HCT116 (cell line): ENCODE measurements around the gene ABHD18. TPM values are rescaled to one million over a fixed set of nuclear protein-coding genes. Genes with fewer than 3 reads are reported as not detected.

Experiments used
- ATAC-seq: fragments of 200-7000 bp; cut with Tn5 transposase; 2 replicates; pipeline ENCODE4 v1.9.1; 2020; ENCODE audit warnings: mild to moderate bottlenecking, moderate library complexity
- BruUV-seq: library from RNA; stranded (reverse); fragments of 400-500 nt; replicated peaks from 2 replicates; lab custom pipeline; 2021; lab: Mats Ljungman, UMichigan
- CTCF ChIA-PET: fragments of 300-600 bp; sonication (Branson Sonifier 250); formaldehyde crosslinking; loops from one replicate; lab custom pipeline; 2021; ENCODE audit warnings: antibody characterized with exemption; lab: Charles Lee
- POLR2A ChIA-PET: fragments of 300-600, 350-600 bp; sonication (Branson Sonifier 250); formaldehyde crosslinking; loops from one replicate; lab custom pipeline; 2021; ENCODE audit warnings: antibody characterized with exemption; lab: Charles Lee
- RAD21 ChIA-PET, 2 experiments: fragments of 300-600 bp; sonication (Branson Sonifier 250); formaldehyde crosslinking; loops; one replicate each; lab custom pipeline; 2023; ENCODE audit warnings: low total read pairs in 2 of 2; ENCODE audit not compliant: uncharacterized antibody in 2 of 2, unreplicated experiment in 2 of 2, low non-redundant PET in 1 of 2; lab: Charles Lee
- DNase-seq: peaks from one replicate; pipeline ENCODE4 v3.0.0-alpha.2; 2010; ENCODE audit warnings: low read depth, low spot score
- H2AFZ ChIP-seq: fragments of 200-600 bp; shearing (Covaris generic), sonication (generic); 2 replicates; pipeline ENCODE4 v1.6.1; 2017; ENCODE audit warnings: low read depth, mixed run types, mixed read lengths, antibody characterized with exemption, low read length; ENCODE audit not compliant: poor library complexity, severe bottlenecking
- H3K27ac ChIP-seq: 2 replicates; pipeline ENCODE4 v1.5.1; 2012; ENCODE audit warnings: low read depth, low read length
- H3K27me3 ChIP-seq: fragments of 200-600 bp; sonication (generic); 2 replicates; pipeline ENCODE4 v1.6.1; 2016; ENCODE audit warnings: mixed run types, low read length, mixed read lengths; ENCODE audit not compliant: insufficient read depth
- H3K36me3 ChIP-seq, 2 experiments: fragments of 200-500 bp in 1 of 2; fragments of 200-600 bp in 1 of 2; sonication (Bioruptor generic) in 1 of 2; sonication (generic) in 1 of 2; 2 replicates each; pipeline versions ENCODE4 v1.5.1 to v1.6.1; 2014 to 2016; ENCODE audit warnings: low read length in 2 of 2, inconsistent platforms in 1 of 2, mixed read lengths in 1 of 2, mixed run types in 1 of 2; ENCODE audit not compliant: insufficient read depth in 2 of 2, control insufficient read depth in 1 of 2
- H3K4me1 ChIP-seq, 2 experiments: fragments of 200-600 bp in 1 of 2; sonication (generic) in 1 of 2; 2 replicates each; pipeline versions ENCODE4 v1.5.1 to v1.6.1; 2012 to 2017; ENCODE audit warnings: low read length in 2 of 2, inconsistent platforms in 1 of 2, mild to moderate bottlenecking in 1 of 2, mixed read lengths in 1 of 2, mixed run types in 1 of 2, moderate library complexity in 1 of 2; ENCODE audit not compliant: insufficient read depth in 2 of 2, control insufficient read depth in 1 of 2
- H3K4me2 ChIP-seq: fragments of 200-600 bp; sonication (generic); 2 replicates; pipeline ENCODE4 v1.6.1; 2017; ENCODE audit warnings: mixed run types, low read length, mixed read lengths
- H3K4me3 ChIP-seq, 2 experiments: fragments of 200-600 bp in 1 of 2; sonication (generic) in 1 of 2; replicated peaks in 1 of 2; 2 replicates each; pipeline ENCODE4 v1.5.1; 2011 to 2016; ENCODE audit warnings: low read length in 2 of 2, control low read depth in 1 of 2, low read depth in 1 of 2, mild to moderate bottlenecking in 1 of 2, mixed read lengths in 1 of 2, mixed run types in 1 of 2
- H3K79me2 ChIP-seq: fragments of 200-600 bp; sonication (generic); 2 replicates; pipeline ENCODE4 v1.6.1; 2017; ENCODE audit warnings: mild to moderate bottlenecking, mixed run types, low read length, moderate library complexity, mixed read lengths; ENCODE audit not compliant: insufficient read depth
- H3K9ac ChIP-seq: fragments of 200-600 bp; sonication (generic); 2 replicates; pipeline ENCODE4 v1.6.1; 2016; ENCODE audit warnings: low read length, mixed read lengths
- H3K9me2 ChIP-seq: fragments of 200-600 bp; sonication (generic), shearing (Covaris generic); 2 replicates; pipeline ENCODE4 v1.6.1; 2017; ENCODE audit warnings: mixed run types, mild to moderate bottlenecking, moderate library complexity; ENCODE audit not compliant: insufficient read depth
- H3K9me3 ChIP-seq, 2 experiments: fragments of 200-500 bp in 1 of 2; fragments of 200-600 bp in 1 of 2; sonication (Bioruptor generic) in 1 of 2; sonication (generic) in 1 of 2; 2 replicates each; pipeline ENCODE4 v1.6.1; 2014 to 2017; ENCODE audit warnings: low read length in 2 of 2, mixed read lengths in 2 of 2, inconsistent platforms in 1 of 2, low read depth in 1 of 2, mild to moderate bottlenecking in 1 of 2, mixed run types in 1 of 2, moderate library complexity in 1 of 2; ENCODE audit not compliant: control insufficient read depth in 1 of 2, insufficient read depth in 1 of 2
- H4K20me1 ChIP-seq: fragments of 200-600 bp; sonication (generic), shearing (Covaris generic); 2 replicates; pipeline ENCODE4 v1.6.1; 2017; ENCODE audit warnings: mixed run types, mild to moderate bottlenecking, moderate library complexity; ENCODE audit not compliant: insufficient read depth
- CBX3 ChIP-seq: IDR thresholded peaks from 2 replicates; pipeline ENCODE4 v1.6.1; 2012; ENCODE audit warnings: low read depth
- CEBPB ChIP-seq: IDR thresholded peaks from 2 replicates; pipeline ENCODE4 v1.6.1; 2012; ENCODE audit warnings: low read depth
- ELF1 ChIP-seq: IDR thresholded peaks from 2 replicates; pipeline ENCODE4 v1.6.1; 2012; ENCODE audit warnings: low read depth, borderline replicate concordance
- EZH2 ChIP-seq: fragments of 200-600 bp; sonication (generic); IDR thresholded peaks from 2 replicates; pipeline ENCODE4 v1.6.1; 2017; ENCODE audit warnings: antibody characterized with exemption, mixed run types
- EZH2phosphoT487 ChIP-seq: fragments of 200-600 bp; IDR thresholded peaks from 2 replicates; pipeline ENCODE4 v1.6.1; 2018; ENCODE audit warnings: antibody characterized with exemption, borderline replicate concordance
- FOSL1 ChIP-seq: IDR thresholded peaks from 2 replicates; pipeline ENCODE4 v1.6.1; 2012; ENCODE audit warnings: low read depth
- JUND ChIP-seq: IDR thresholded peaks from 2 replicates; pipeline ENCODE4 v1.6.1; 2012
- POLR2A ChIP-seq: IDR thresholded peaks from 2 replicates; pipeline ENCODE4 v1.7.0; 2011; ENCODE audit warnings: borderline replicate concordance; ENCODE audit not compliant: insufficient read depth, insufficient read length; ENCODE audit errors: extremely low read depth
- POLR2AphosphoS5 ChIP-seq: IDR thresholded peaks from 2 replicates; pipeline ENCODE4 v1.6.1; 2011; ENCODE audit warnings: mild to moderate bottlenecking, low read depth, low read length, moderate library complexity
- SIN3A ChIP-seq: IDR thresholded peaks from 2 replicates; pipeline ENCODE4 v1.6.1; 2012; ENCODE audit warnings: low read depth
- SP1 ChIP-seq: IDR thresholded peaks from 2 replicates; pipeline ENCODE4 v1.6.1; 2012; ENCODE audit warnings: low read depth
- SRF ChIP-seq: IDR thresholded peaks from 2 replicates; pipeline ENCODE4 v1.6.1; 2012; ENCODE audit warnings: low read depth
- TCF7L2 ChIP-seq: IDR thresholded peaks from 2 replicates; pipeline ENCODE4 v1.7.0; 2011; ENCODE audit warnings: borderline replicate concordance, inconsistent platforms; ENCODE audit not compliant: insufficient read depth, insufficient read length; ENCODE audit errors: extremely low read depth
- YY1 ChIP-seq: IDR thresholded peaks from 2 replicates; pipeline ENCODE4 v1.6.1; 2011; ENCODE audit warnings: low read length, low read depth, moderate library complexity, mild to moderate bottlenecking; ENCODE audit not compliant: insufficient replicate concordance; ENCODE audit errors: extremely low read depth
- intact Hi-C: fragments of 100-400 bp; cut with micrococcal nuclease; formaldehyde crosslinking; loops from 2 replicates; pipeline ENCODE4 v1.10.0; 2022
- total RNA-seq: library from RNA; stranded (reverse); gene quantifications from one replicate; pipeline ENCODE4 v1.2.1, GENCODE V29; 2021; ENCODE audit not compliant: unreplicated experiment
- TF ChIP-seq, protein P1 (sequence below): IDR thresholded peaks from 2 replicates; pipeline ENCODE4 v1.6.1; 2011; ENCODE audit warnings: mild to moderate bottlenecking, low read length, moderate library complexity; ENCODE audit not compliant: insufficient replicate concordance; ENCODE audit errors: extremely low read depth
- TF ChIP-seq, protein P2 (sequence below): IDR thresholded peaks from 2 replicates; pipeline ENCODE4 v1.6.1; 2012

ABHD18 gene
- total RNA-seq, 1 experiment from 2014 or later = 9.7 TPM

DNA sequence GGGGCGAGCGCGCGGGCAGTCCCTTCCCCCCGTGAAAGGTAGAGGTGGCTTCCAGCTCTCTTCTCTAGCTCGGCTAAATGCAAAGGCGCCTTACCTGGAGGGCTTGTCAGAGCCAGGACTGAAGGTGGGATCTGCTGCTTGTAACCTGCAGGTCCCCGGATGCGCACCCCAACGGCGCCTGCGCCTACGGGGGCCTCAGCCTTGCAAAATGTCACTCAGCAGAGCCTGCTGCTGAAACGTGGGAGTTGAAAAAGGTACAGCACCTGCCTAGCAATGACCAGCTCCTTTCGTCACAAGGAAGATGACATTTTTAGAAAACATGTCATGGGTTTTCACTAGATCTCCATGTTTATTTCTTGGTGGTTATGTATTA is 583 bp downstream of the ABHD18 start:
- peaks cover 5 to 14% of the 10 kb centered on the region in 2 experiments; a peak in 3 of 4 replicates for H3K4me1 ChIP-seq
- H3K79me2 ChIP-seq = peaks cover 72% of the 10 kb centered on the region
- no peaks in the 10 kb centered on the region for H3K9me2 ChIP-seq
- ChIA-PET RAD21 (interaction anchor here (0.6 to 1.6 kb wide), 4 partner anchors 9 to 95 kb away, joined by 3 to 4 read pairs (median 3); partner anchors contain the start of genes LARP1B (in 2 of the 2) and PLK4 (in 1 of the 2)), POLR2A (interaction anchor here (0.8 to 1.7 kb wide), 6 partner anchors 8 to 184 kb away, joined by 3 to 6 read pairs (median 4); partner anchors contain the start of genes HSPA4L, LARP1B and PLK4), CTCF (interaction anchor here (0.8 to 1.5 kb wide), 3 partner anchors 86 to 103 kb away, joined by 3 to 5 read pairs (median 3); no protein-coding TSS in a partner anchor)
- no TSS peak for BruUV-seq
- peak overlapping the region; percentile 87 for H3K27ac ChIP-seq
- no peak for TF ChIP-seq CBX3
- no peak for TF ChIP-seq SIN3A
- TF ChIP-seq YY1 = no peak
- TF ChIP-seq FOSL1 = no peak
- TF ChIP-seq, protein P1, sequence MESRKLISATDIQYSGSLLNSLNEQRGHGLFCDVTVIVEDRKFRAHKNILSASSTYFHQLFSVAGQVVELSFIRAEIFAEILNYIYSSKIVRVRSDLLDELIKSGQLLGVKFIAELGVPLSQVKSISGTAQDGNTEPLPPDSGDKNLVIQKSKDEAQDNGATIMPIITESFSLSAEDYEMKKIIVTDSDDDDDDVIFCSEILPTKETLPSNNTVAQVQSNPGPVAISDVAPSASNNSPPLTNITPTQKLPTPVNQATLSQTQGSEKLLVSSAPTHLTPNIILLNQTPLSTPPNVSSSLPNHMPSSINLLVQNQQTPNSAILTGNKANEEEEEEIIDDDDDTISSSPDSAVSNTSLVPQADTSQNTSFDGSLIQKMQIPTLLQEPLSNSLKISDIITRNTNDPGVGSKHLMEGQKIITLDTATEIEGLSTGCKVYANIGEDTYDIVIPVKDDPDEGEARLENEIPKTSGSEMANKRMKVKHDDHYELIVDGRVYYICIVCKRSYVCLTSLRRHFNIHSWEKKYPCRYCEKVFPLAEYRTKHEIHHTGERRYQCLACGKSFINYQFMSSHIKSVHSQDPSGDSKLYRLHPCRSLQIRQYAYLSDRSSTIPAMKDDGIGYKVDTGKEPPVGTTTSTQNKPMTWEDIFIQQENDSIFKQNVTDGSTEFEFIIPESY = no peak
- TF ChIP-seq TCF7L2 = no peak
- no peak for TF ChIP-seq POLR2A
- TF ChIP-seq CEBPB = no peak
- no peak for TF ChIP-seq POLR2AphosphoS5
- TF ChIP-seq SRF = no peak
- TF ChIP-seq ELF1 = no peak
- no peak for TF ChIP-seq EZH2
- no peak for TF ChIP-seq EZH2phosphoT487
- no peak for TF ChIP-seq SP1
- no peak for TF ChIP-seq JUND
- TF ChIP-seq, protein P2, sequence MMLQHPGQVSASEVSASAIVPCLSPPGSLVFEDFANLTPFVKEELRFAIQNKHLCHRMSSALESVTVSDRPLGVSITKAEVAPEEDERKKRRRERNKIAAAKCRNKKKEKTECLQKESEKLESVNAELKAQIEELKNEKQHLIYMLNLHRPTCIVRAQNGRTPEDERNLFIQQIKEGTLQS = no peak
- peak overlapping the region; percentile 90 for H3K9ac ChIP-seq
- H4K20me1 ChIP-seq = no peaks in the 10 kb centered on the region
- no peaks in the 10 kb centered on the region; a peak in 1 of 4 replicates for H3K36me3 ChIP-seq
- peak overlapping the region; percentile 98 to 99 for H3K4me3 ChIP-seq
- intact Hi-C loops = loop anchor here (1.0 to 5.0 kb wide), 3 partner anchors 83 to 183 kb away; partner anchors contain the start of genes HSPA4L, LARP1B and PLK4
- peak; percentile 34 for ATAC-seq
- no peaks in the 10 kb centered on the region for H3K9me3 ChIP-seq
- H2AFZ ChIP-seq = no peak overlapping the region
- peak; percentile 52 for DNase-seq
- peak overlapping the region; percentile 74 for H3K4me2 ChIP-seq
- H3K27me3 ChIP-seq = no peaks in the 10 kb centered on the region
